Measurements from ENCODE around the gene IPO4.
"Not testable (repeated sequence)": the region's sequence is repeated elsewhere in the genome, so short reads cannot be mapped to it uniquely, and the experiment has no call there.

IPO4 gene

DNA sequence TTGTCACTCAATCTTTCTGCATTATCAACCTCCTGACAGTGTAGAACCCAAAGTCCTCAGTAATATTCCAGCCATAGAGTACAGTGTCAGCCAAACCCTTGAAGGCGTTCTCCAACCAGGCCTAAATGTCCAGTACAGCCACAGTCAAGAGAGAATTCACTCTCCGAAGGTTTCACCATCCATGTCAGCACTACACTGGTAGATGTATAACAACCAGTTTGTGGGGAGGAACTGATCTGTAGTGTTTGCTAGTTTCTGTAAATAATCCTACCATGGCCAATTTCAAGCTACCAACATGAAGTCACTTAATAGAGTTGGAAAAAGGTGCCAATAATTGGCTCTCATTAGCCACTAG is 27.7 kb upstream of the IPO4 start:
- DNase-seq, result no peak

DNA sequence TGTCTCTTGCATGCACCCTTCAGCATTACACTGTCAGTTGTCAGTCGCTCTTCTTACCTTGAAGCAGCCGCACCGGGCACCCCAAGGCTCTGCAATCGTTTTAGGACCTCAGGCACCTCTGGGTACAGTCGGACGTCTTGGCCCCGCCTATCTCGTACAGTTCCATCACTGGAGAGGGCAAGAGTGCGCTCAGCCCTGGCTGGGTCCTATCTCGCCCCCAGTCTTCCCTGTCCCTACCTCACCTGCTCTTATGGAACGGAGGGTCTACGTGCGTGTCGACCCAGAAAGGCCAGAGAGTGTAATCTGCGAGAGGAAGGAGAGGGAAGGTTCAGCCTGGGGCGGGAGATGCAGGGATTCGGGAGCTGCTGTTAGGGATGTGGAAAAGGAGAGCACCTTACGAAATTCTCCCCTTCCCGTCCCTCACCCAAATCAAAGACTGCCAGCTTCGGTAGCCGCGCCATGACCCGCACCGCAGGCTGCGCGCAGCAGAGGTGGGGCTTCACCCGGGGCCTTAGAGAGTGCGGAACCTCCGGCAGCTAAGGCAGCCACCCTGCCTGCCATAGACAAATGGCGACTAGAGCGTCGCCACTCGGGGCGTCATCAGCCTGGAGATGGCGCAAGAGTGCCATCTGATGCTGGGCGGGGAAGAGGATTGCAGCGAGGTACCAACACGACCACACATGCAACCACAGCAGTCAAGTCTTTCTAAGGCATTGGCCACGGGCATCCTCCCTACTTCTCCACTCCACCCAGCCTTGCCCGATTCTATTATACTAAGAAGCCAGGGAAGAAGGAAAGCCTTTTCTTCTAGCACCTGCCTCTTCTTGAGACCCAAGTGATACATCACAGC is 27.1 kb upstream of the IPO4 start, which contains the start of gene MDP1:
TSS of gene MDP1 (minus strand) at position 572 of the 850 bp plus-strand sequence. CDS start at position 461, 111 bp downstream.
- DNase-seq, result peak; percentile 91

- DNase-seq, result no peak
Measured at GRCh38 chr14:24213866-24214662, 25.4 kb upstream of the IPO4 start.

GRCh38 chr14:24212924-24213865 is 24.6 kb upstream of the IPO4 start, which contains the start of gene CHMP4A:
TSS of gene CHMP4A (minus strand) at chr14:24213488. CDS start at chr14:24213439, 49 bp downstream.
- peak; percentile 99 for DNase-seq

GRCh38 chr14:24211311-24211710 is 22.7 kb upstream of the IPO4 start:
- no peak for DNase-seq

DNA sequence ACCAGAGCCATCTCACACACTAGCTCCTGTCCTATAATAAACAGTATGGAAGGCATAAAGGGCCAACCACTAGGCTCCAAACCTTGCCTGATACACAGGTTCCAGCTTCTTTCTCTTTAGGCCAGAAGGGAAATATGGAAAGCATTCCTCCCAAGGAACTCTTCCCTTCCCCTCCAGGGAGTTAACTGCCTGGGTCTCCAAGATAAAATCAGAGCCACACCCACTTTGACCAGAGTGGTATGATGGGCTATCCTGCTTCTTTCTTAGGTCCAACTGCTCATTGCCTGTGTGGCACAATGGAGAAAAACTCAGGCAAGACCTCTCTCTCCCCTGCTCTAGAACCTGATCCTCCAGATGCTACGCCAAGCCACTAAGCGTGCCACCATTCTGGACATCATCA is 19.0 kb upstream of the IPO4 start:
- DNase-seq, result no peak

- no peak for DNase-seq
Measured at GRCh38 chr14:24207104-24207551, 18.5 kb upstream of the IPO4 start.

DNA sequence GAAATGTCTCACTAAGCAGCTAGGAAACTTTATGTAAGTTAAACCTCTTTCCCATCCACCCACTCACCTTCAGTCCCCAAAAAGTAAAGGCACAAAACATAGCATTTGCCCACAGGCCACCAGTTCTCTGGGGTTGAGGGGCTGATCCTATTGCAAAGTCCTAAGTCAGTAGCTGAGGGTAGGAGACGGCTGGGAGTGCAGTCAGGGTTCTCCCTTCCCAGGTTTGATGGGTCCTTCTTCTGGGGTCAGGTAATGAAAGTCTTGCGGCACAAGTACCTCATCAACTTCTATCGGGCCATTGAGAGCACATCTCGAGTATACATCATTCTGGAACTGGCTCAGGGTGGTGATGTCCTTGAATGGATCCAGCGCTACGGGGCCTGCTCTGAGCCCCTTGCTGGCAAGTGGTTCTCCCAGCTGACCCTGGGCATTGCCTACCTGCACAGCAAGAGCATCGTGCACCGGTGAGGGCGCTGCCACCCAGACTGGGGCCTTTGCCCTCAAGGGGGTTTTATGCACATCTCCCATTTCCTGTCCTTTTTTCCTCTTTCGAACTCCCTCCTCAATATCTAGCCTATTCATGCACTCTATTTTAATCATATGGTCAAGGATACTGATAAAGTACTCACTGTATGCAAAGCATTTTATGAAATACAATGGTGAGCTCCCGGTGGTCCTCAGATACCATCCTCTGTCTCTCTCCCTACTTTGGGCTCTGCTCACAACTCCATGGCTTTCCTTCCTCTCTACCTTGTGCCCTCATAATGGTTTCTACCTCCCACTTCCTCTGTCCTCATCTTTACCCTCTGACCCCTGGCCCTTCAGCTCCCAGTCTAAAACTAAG is 17.9 kb upstream of the IPO4 start:
- DNase-seq, result no peak

GRCh38 chr14:24204163-24205146 is 15.8 kb upstream of the IPO4 start:
- no peak for DNase-seq

GRCh38 chr14:24203249-24203886 is 14.8 kb upstream of the IPO4 start:
- DNase-seq, result not testable (repeated sequence)

DNA sequence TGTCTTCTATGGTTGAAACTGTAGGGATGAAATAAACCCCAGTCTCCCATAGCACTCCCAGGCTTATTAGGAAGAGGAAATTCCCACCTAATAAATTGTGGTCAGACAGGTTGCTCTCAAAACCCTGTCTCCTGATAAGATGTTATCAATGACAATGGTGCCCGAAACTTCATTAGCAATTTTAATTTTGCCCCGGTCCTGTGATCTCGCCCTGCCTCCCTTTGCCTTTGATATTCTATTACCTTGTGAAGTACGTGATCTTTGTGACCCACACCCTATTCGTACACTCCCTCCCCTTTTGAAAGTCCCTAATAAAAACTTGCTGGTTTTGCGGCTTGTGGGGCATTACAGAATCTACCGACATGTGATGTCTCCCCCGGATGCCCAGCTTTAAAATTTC is 13.9 kb upstream of the IPO4 start:
- DNase-seq, result peak; percentile 4

DNA sequence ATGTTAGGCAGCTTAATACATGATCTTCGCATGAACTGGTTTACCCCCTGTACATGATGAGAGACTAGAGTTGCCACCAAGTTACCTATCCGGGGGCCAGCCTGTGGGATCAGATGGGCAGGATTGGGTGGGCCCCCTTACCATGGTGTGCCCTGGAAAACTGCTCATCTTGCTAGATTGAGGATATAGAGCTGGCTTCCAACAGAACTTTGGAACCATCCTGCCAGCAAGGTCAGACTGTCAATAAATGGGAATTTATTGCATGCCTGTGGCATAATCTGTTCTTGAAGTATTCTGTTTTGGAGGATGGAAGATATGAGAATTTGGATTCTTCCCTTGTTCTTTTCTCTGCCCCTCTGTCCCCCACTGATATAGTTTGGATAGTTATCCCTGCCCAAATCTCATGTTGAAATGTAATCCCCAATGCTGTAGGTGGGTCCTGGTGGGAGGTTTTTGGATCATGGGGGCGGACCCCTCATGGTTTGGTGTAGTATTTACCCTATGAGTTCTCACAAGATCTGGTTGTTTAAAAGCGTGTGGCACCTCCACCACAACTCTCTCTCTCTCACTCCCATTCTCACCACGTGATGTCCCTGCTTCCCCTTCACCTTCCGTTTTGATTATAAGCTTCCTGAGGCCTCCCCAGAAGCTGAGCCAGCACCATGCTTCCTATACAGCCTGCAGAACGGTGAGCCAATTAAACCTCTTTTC is 10.4 kb upstream of the IPO4 start:
- DNase-seq, result no peak

- DNase-seq, result no peak
Measured at GRCh38 chr14:24197056-24197450, 8.4 kb upstream of the IPO4 start.

DNA sequence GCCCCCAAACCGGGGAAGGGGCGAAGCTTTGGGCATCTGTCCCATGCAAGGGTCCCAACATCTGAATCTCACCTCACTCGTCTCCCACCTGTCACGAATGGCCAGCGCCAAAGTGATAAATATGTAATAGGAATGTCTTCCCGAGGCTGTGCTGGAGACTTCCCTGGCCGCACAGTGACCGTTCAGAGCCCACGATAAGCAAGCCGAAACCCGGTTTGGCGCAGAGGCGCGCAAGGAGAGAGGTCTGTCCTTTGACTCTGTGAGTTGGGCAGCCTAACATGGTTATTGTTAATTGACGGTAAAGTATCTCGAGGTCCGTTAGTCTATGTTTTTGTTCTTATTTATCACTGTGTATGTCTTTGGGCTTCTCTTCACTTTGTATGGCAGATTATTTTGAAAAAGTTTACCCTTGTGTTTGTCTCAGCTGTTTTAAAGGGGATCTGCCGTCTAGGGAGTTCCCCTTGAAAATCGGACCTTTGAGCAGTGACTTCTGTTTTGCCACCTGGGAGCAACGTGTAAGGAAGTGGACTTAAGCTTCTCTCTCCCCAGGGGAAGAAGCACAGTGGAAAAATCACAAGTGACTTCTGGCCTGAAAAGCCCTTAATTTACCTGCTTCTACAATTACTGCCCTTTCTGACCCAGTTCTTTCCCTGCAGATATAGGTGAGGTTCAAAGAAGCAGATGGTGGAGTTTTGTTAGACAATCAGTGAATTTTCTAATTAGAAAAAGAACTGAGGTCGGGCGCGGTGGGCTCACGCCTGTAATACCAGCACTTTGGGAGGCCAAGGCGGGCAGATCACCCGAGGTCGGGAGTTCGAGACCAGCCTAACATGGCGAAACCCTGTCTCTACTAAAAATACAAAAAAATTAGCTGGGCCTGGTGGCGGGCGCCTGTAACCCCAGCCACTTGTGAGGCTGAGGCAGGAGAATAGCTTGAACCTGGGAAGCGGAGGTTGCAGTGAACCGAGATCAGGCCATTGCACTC is 7.7 kb upstream of the IPO4 start:
- no peak for DNase-seq

- DNase-seq, result peak; percentile 93
Measured at GRCh38 chr14:24195186-24196070, 6.8 kb upstream of the IPO4 start, which contains the start of gene TM9SF1. TSS of gene TM9SF1 (minus strand) at chr14:24195441. CDS start at chr14:24195019, 422 bp downstream.

DNA sequence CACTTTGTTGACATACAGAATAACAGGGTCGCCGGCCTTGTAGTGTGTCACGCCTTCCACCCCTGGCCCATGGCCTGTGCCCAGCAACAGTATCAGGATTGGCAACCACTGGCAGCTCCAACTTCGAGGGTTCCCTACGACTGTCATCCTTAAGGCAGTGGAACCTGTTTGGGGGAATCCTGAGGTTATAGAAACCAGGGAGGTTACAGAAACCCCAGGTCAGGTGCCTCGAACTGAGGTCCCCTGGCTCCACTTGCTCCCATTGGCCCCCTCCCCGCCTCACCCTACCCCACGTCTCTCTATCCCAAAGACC is 6.2 kb upstream of the IPO4 start:
- no peak for DNase-seq
